Lower leg skin (tissue), 3 donors: Measurements from ENCODE around the gene SLC7A9.
"Not testable (repeated sequence)": the region's sequence is repeated elsewhere in the genome, so short reads cannot be mapped to it uniquely, and the experiment has no call there.

Source experiments
- CTCF ChIP-seq, 3 donors: fragments of 450-650 bp; IDR thresholded peaks; one replicate each; pipeline ENCODE4 v1.5.1; 2016; ENCODE audit warnings: antibody characterized with exemption in 3 of 3, mild to moderate bottlenecking in 3 of 3, moderate library complexity in 2 of 3
- POLR2A ChIP-seq, 2 donors: fragments of 450-650 bp; IDR thresholded peaks; one replicate each; pipeline ENCODE4 v1.6.1; 2016 to 2017; ENCODE audit warnings: antibody characterized with exemption in 2 of 2, mild to moderate bottlenecking in 1 of 2, moderate library complexity in 1 of 2

- TF ChIP-seq CTCF, POLR2A (IDR thresholded peaks at IDR 0.05): not testable (repeated sequence)
Observed at GRCh38 chr19:32787895-32788294, 81.7 kb downstream of the SLC7A9 start.
